K562 (cell line): ENCODE measurements around the gene IRF6. TPM values are rescaled to one million over a fixed set of nuclear protein-coding genes. Genes with fewer than 3 reads are reported as not detected.

Experiments
- CBX3 ChIP-seq, 2 experiments: IDR thresholded peaks; 1 replicate in 1 of 2; 2 replicates in 1 of 2; pipeline ENCODE4 v1.6.1; 2012; ENCODE audit warnings: inconsistent platforms in 2 of 2, low read length in 2 of 2, borderline replicate concordance in 1 of 2, control low read depth in 1 of 2
- CHD7 ChIP-seq: fragments of 200-600 bp; sonication (generic); IDR thresholded peaks from one replicate; pipeline ENCODE4 v1.6.1; 2012; ENCODE audit warnings: mild to moderate bottlenecking, low read depth, low read length, inconsistent platforms
- ERF ChIP-seq: fragments of 450-650 bp; formaldehyde crosslinking; IDR thresholded peaks from 2 replicates; pipeline ENCODE4 v1.4.0; 2020; ENCODE audit warnings: mild to moderate bottlenecking, mixed read lengths
- KAT2B ChIP-seq: IDR thresholded peaks from one replicate; pipeline ENCODE4 v1.6.1; 2012; ENCODE audit warnings: low read depth, mild to moderate bottlenecking, control low read depth, inconsistent platforms, low read length, moderate library complexity
- PCBP2 ChIP-seq: fragments of 200-400 bp; formaldehyde crosslinking; IDR thresholded peaks from 2 replicates; pipeline ENCODE4 v1.6.1; 2018; ENCODE audit warnings: low read length, low read depth, mild to moderate bottlenecking, moderate library complexity; ENCODE audit not compliant: poor library complexity, severe bottlenecking
- RBBP5 ChIP-seq: fragments of 200-600 bp; sonication (generic); IDR thresholded peaks from 2 replicates; pipeline ENCODE4 v1.6.1; 2012; ENCODE audit warnings: borderline replicate concordance, mild to moderate bottlenecking, low read length, control low read depth, inconsistent platforms; ENCODE audit not compliant: insufficient read depth, poor library complexity, severe bottlenecking
- RCOR1 ChIP-seq, 2 experiments: IDR thresholded peaks; 2 replicates each; pipeline ENCODE4 v1.6.1; 2012; ENCODE audit warnings: low read depth in 2 of 2, low read length in 2 of 2, borderline replicate concordance in 1 of 2, improper control_type of control experiment in 1 of 2
- SMARCE1 ChIP-seq: fragments of 450-650 bp; IDR thresholded peaks from 2 replicates; pipeline ENCODE4 v1.7.1; 2016; ENCODE audit warnings: mild to moderate bottlenecking
- TFAP4 ChIP-seq: sonication (generic); formaldehyde crosslinking; IDR thresholded peaks from 2 replicates; pipeline ENCODE4 v1.8.0; 2022; ENCODE audit warnings: missing genetic modification reagents, mild to moderate bottlenecking, moderate library complexity, borderline replicate concordance
- ZNF57 ChIP-seq: fragments of 450-650 bp; formaldehyde crosslinking; IDR thresholded peaks from 2 replicates; pipeline ENCODE4 v1.4.0; 2020; ENCODE audit warnings: mild to moderate bottlenecking, moderate library complexity
- ZNF668 ChIP-seq: fragments of 250-450 bp; sonication (Bioruptor Pico); IDR thresholded peaks from 2 replicates; pipeline ENCODE4 v1.8.0; 2022; ENCODE audit warnings: mild to moderate bottlenecking, inconsistent platforms
- ZNF76 ChIP-seq: fragments of 250-450 bp; sonication (Bioruptor Pico); IDR thresholded peaks from 2 replicates; pipeline ENCODE4 v1.4.0; 2020; ENCODE audit warnings: mild to moderate bottlenecking, moderate library complexity, borderline replicate concordance
- polyA plus RNA-seq, 8 experiments: library from polyadenylated mRNA; depleted of rRNA in 4 of 8; stranded (reverse) in 5 of 8; unstranded in 3 of 8; fragments of >200 nt; fragmentation: Nextera tagmentation in 2 of 8; fragmentation: Illumina TruSeq in 1 of 8; extraction: Ambion mirVana in 2 of 8; extraction: Trizol in 1 of 8; gene quantifications; 2 replicates each; pipeline versions ENCODE4 v1.2.1 to v1.2.3, GENCODE V29; 2011 to 2014; ENCODE audit warnings: inconsistent platforms in 1 of 8, missing spikeins in 1 of 8
- total RNA-seq, 7 experiments: library from RNA; depleted of rRNA in 6 of 7; stranded (reverse); fragments of >200 nt in 6 of 7; fragmentation: Illumina TruSeq in 2 of 7; extraction: Trizol in 2 of 7; gene quantifications; 2 replicates each; pipeline versions ENCODE4 v1.2.1 to v1.2.3, GENCODE V29; 2011 to 2021; ENCODE audit warnings: low replicate concordance in 1 of 7

IRF6 gene
- total and polyA plus RNA-seq, 9 of the 15 experiments (the other 6 are each of a cell fraction or from before 2014, with no cell fraction given), result 0.03 to 0.65 (median 0.17) TPM

- TF ChIP-seq CHD7 (no peak), KAT2B (no peak), CBX3 (IDR thresholded peaks at IDR 0.05; ENCODE audit: borderline replicate concordance in 1 of 2, low read length in 2 of 2) (peak in 1 of 2 experiments; percentile 85; a peak in 1 of 3 replicates), RBBP5 (no peak), ZNF668 (CRISPR knock-in tag) (no peak), ERF (CRISPR knock-in tag) (0 out of 2 replicates have a peak, but pooled peaks have one; percentile 21), RCOR1 (IDR thresholded peaks at IDR 0.05; ENCODE audit: borderline replicate concordance in 1 of 2, low read depth in 2 of 2, low read length in 2 of 2) (peak in 1 of 2 experiments; percentile 88; a peak in 2 of 4 replicates), PCBP2 (no peak), ZNF57 (0 out of 2 replicates have a peak, but pooled peaks have one; percentile 15), TFAP4 (CRISPR knock-in tag) (peak; percentile 93), SMARCE1 (peak; percentile 78; the same call in 1 of the 2 replicates), ZNF76 (CRISPR knock-in tag) (peak; percentile 79; the same call in 1 of the 2 replicates)
Observed at GRCh38 chr1:209747580-209748262, 58.2 kb downstream of the IRF6 start (continued).
